Panc1 (cell line): ENCODE results near the gene CTXN1.

Experiments
- POLR2AphosphoS5 ChIP-seq: IDR thresholded peaks from 2 replicates; pipeline ENCODE4 v1.6.1; 2012; ENCODE audit warnings: mild to moderate bottlenecking, low read depth, low read length, moderate library complexity
- SIN3A ChIP-seq: IDR thresholded peaks from 2 replicates; pipeline ENCODE4 v1.6.1; 2012; ENCODE audit warnings: low read depth, mild to moderate bottlenecking, low read length, moderate library complexity, borderline replicate concordance; ENCODE audit not compliant: insufficient read depth
- TCF7L2 ChIP-seq: IDR thresholded peaks from 2 replicates; pipeline ENCODE4 v1.6.1; 2011; ENCODE audit warnings: mild to moderate bottlenecking, low read depth, low read length, inconsistent platforms
- TF ChIP-seq, protein P1 (sequence below), 2 experiments: IDR thresholded peaks; 2 replicates each; pipeline ENCODE4 v1.6.1; 2011 to 2012; ENCODE audit warnings: low read depth in 2 of 2, control low read depth in 1 of 2, low read length in 1 of 2, mild to moderate bottlenecking in 1 of 2, moderate library complexity in 1 of 2; ENCODE audit not compliant: insufficient read depth in 1 of 2
- TF ChIP-seq, protein P2 (sequence below): fragments of 450-650 bp; IDR thresholded peaks from 2 replicates; pipeline ENCODE4 v1.5.1; 2017; ENCODE audit warnings: mild to moderate bottlenecking

DNA sequence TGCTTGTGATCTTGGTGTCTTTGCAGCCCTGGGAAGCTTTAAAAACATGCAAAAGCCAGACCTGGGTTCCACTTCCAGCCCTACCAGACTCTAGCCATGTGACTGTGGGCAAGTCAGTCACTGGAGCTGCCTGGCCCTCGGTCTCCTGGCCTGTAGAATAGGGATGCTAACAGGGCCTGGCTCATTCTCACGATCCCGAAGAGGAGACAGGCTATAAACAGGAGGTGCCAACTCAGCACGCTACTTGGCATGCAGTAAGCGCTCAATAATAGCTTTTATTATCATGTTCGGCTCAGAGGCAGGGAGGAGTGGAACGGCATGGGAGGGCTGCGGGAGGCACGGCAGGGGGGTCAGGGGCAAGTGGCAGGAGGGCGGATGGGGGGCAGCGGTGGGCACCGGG lies 1.7 kb downstream of the CTXN1 start:
- TF ChIP-seq POLR2AphosphoS5 (no peak), SIN3A (no peak), TCF7L2 (no peak)
- TF ChIP-seq, protein P1, sequence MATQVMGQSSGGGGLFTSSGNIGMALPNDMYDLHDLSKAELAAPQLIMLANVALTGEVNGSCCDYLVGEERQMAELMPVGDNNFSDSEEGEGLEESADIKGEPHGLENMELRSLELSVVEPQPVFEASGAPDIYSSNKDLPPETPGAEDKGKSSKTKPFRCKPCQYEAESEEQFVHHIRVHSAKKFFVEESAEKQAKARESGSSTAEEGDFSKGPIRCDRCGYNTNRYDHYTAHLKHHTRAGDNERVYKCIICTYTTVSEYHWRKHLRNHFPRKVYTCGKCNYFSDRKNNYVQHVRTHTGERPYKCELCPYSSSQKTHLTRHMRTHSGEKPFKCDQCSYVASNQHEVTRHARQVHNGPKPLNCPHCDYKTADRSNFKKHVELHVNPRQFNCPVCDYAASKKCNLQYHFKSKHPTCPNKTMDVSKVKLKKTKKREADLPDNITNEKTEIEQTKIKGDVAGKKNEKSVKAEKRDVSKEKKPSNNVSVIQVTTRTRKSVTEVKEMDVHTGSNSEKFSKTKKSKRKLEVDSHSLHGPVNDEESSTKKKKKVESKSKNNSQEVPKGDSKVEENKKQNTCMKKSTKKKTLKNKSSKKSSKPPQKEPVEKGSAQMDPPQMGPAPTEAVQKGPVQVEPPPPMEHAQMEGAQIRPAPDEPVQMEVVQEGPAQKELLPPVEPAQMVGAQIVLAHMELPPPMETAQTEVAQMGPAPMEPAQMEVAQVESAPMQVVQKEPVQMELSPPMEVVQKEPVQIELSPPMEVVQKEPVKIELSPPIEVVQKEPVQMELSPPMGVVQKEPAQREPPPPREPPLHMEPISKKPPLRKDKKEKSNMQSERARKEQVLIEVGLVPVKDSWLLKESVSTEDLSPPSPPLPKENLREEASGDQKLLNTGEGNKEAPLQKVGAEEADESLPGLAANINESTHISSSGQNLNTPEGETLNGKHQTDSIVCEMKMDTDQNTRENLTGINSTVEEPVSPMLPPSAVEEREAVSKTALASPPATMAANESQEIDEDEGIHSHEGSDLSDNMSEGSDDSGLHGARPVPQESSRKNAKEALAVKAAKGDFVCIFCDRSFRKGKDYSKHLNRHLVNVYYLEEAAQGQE (IDR thresholded peaks at IDR 0.05; ENCODE audit: insufficient read depth in 1 of 2, low read depth in 2 of 2, low read length in 1 of 2): no peak
- TF ChIP-seq, protein P2, sequence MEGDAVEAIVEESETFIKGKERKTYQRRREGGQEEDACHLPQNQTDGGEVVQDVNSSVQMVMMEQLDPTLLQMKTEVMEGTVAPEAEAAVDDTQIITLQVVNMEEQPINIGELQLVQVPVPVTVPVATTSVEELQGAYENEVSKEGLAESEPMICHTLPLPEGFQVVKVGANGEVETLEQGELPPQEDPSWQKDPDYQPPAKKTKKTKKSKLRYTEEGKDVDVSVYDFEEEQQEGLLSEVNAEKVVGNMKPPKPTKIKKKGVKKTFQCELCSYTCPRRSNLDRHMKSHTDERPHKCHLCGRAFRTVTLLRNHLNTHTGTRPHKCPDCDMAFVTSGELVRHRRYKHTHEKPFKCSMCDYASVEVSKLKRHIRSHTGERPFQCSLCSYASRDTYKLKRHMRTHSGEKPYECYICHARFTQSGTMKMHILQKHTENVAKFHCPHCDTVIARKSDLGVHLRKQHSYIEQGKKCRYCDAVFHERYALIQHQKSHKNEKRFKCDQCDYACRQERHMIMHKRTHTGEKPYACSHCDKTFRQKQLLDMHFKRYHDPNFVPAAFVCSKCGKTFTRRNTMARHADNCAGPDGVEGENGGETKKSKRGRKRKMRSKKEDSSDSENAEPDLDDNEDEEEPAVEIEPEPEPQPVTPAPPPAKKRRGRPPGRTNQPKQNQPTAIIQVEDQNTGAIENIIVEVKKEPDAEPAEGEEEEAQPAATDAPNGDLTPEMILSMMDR: no peak
